Astrocyte (in vitro differentiated cells and primary cell): ENCODE data around the gene SLC48A1.

Experiments
- EZH2 ChIP-seq: IDR thresholded peaks from 2 replicates; pipeline ENCODE4 v1.6.1; 2012; ENCODE audit warnings: mild to moderate bottlenecking, low read length, inconsistent platforms; ENCODE audit not compliant: insufficient read depth
- TF ChIP-seq, protein P1 (sequence below): IDR thresholded peaks from 2 replicates; pipeline ENCODE4 v1.5.1; 2011; ENCODE audit warnings: low read depth, mild to moderate bottlenecking, inconsistent platforms, low read length, moderate library complexity; ENCODE audit not compliant: insufficient read depth

DNA sequence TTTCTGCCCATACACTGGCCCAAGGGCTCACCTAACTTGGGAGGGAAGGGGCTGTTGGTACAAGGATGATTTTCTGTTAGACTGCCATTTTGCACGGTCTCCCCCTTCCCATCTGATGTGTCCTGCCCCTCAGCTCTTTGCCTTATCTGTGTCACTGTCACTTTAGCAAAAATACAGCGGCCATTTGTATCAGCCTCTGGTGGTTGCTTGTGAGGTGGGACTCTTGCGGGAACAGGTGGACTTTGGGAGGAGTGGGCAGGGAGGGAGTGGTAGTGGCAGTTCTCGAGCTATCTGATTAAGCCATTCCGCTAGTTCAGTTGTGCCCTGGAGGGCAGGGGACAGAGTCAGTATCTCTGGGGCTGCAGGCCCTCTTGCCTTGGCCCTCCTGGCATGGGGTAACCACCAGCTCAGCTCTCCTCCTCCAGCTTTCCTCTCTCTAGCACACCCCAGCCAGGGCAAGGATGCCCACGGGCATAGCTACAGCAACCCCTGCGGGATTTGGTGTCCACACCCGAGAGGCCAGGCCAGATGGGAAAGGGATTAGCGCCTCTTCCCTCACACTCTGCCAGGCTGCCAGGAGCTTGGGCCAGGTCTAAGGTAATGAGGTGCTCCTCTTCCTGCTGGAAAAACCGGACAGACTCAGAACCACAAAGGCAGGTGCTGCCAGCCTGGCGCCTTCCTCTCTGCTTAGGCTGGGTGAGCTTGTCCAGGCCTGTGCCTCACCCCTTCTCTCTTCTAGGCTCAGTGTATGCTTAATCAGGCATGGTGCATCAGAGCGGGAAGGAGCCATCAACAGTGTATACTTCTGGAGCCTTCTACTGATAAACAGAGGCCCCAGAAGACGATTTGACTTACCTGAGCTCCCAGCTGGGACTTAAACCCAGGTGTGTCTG is 8.7 kb downstream of the SLC48A1 start:
- TF ChIP-seq, protein P1, sequence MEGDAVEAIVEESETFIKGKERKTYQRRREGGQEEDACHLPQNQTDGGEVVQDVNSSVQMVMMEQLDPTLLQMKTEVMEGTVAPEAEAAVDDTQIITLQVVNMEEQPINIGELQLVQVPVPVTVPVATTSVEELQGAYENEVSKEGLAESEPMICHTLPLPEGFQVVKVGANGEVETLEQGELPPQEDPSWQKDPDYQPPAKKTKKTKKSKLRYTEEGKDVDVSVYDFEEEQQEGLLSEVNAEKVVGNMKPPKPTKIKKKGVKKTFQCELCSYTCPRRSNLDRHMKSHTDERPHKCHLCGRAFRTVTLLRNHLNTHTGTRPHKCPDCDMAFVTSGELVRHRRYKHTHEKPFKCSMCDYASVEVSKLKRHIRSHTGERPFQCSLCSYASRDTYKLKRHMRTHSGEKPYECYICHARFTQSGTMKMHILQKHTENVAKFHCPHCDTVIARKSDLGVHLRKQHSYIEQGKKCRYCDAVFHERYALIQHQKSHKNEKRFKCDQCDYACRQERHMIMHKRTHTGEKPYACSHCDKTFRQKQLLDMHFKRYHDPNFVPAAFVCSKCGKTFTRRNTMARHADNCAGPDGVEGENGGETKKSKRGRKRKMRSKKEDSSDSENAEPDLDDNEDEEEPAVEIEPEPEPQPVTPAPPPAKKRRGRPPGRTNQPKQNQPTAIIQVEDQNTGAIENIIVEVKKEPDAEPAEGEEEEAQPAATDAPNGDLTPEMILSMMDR: no peak
- no peak for TF ChIP-seq EZH2
